Tongue (tissue), 2 donors: ENCODE results near the gene FXYD7. TPM values are rescaled to one million over a fixed set of nuclear protein-coding genes. Genes with fewer than 3 reads are reported as not detected.
"Not testable (repeated sequence)": the region's sequence is repeated elsewhere in the genome, so short reads cannot be mapped to it uniquely, and the experiment has no call there.

Experiments
- DNase-seq: peaks from one replicate; pipeline ENCODE4 v3.0.0-alpha.2; 2015
- total RNA-seq: library from RNA; depleted of rRNA; stranded (reverse); fragments of >200 nt; gene quantifications from one replicate; pipeline ENCODE4 v1.2.3, GENCODE V29; 2014

The FXYD7 gene
- total RNA-seq, 1 donor from 2014 or later = not detected

DNA sequence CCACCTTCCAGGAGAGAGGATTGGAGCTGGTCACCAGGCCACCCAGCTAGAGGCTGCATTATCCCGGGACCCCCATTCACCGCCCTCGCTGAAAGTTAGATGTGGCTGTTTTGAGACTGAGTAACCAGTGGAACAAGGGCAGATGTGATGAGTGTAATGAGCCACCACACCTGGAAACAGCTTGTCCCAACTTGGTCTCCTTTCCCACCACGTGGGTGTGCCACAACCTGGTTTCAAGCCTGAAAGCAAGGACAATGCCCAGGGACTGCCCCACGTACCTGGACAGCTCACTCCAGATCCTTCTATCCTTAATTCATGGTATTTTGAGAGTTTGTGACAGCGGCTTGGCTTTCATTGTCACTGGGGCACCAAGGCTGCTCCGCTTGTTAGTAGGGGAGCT is 15.2 kb upstream of the FXYD7 start:
- no peak for DNase-seq

GRCh38 chr19:35128398-35129057 is 14.5 kb upstream of the FXYD7 start:
- no peak for DNase-seq

DNA sequence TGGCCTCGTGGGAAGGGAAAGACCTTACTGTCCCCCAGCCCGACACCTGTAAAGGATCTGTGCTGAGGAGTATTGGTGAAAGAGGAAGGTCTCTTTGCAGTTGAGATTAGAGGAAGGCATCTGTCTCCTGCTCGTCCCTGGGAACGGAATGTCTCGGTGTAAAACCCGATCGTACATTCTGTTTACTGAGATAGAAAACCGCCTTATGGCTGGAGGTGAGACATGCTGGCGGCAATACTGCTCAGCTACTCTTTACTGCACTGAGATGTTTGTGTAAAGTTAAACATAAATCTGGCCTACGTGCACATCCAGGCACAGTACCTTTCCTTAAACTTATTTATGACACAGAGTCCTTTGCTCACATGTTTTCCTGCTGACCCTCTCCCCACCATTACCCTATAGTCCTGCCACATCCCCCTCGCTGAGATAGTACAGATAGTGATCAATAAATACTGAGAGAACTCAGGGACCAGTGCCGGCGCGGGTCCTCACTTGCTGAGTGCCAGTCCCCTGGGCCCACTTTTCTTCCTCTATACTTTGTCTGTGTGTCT is 13.3 kb upstream of the FXYD7 start:
- not testable (repeated sequence) for DNase-seq

- DNase-seq = no peak
Observed at GRCh38 chr19:35130761-35131720, 12.0 kb upstream of the FXYD7 start.

GRCh38 chr19:35132254-35132653 is 10.8 kb upstream of the FXYD7 start:
- no peak for DNase-seq

GRCh38 chr19:35133826-35134225 is 9.2 kb upstream of the FXYD7 start:
- DNase-seq = no peak

DNA sequence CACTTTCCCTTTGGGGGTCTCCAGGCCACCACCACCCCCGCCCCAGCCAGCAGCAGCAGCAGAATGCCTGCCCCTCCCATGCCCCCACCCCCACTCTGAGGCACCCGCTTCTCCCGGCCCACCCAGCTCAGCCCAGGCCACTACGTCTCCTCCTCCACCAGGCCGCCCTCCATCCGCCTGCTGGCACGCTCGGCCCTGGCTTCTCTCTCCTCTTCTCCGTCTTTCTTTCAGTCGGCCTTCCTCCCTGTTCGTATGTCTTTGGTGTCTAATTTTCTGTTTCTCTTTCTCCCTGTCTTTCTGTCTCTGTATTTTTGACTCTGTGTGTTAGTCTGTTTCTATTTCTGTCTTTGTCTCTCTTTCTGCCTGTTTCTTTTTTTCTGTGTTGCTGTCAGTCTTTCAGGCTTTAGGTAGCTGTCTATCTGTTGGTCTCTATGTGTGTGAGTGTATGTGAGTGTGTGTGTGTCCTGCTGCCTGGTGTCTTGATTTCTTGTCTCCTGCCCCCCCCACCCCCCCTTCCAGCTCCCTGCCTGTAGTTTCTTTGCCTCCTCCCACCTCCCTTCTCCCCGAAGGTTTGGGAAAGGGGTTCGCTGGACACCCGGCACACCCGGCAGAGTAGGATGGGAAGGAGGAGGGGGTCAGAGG is 8.3 kb upstream of the FXYD7 start, which contains the start of gene LGI4:
LGI4 (minus strand) TSS at position 459 of the 642 bp plus-strand sequence; CDS start at position 80, 379 bp downstream.
- peak; percentile 53 for DNase-seq

GRCh38 chr19:35135389-35135909 is 7.6 kb upstream of the FXYD7 start:
- peak; percentile 94 for DNase-seq

- no peak for DNase-seq
Observed at GRCh38 chr19:35136231-35136630, 6.8 kb upstream of the FXYD7 start.

DNA sequence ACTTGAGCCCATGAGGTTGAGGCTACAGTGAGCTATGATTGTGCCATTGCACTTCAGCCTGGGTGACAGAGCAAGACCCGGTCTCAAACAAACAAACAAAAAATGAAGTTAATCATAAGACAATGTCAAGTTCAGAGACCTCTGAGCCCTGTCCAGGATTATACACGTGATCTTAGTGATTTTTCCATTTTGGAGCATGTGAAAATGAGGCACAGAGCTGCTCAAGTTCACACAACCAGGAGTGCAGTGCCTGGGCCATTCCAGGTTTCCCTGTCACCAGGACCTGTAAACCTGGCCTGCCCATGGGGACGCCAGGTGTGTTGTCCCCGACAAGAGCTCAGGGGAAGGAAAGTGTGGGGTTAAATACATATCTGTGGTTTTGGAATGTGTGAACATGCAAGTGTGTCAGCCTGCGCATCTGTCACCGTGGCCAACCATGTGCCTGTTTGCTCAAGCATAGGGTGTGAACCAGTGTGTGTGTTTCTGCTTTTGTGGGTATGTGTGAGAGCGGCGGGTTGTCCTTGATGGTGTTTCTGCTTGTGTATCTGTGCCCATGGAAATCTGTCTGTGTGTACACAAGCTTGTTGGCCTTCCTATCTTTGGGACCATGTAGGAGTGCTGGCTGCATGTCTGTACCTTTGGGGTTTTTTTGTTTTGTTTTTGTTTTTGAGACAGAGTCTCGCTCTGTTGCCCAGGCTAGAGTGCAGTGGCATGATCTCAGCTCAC is 5.9 kb upstream of the FXYD7 start:
- DNase-seq = no peak

- peak; percentile 92 for DNase-seq
Observed at GRCh38 chr19:35138305-35138892, 4.7 kb upstream of the FXYD7 start, which contains the start of gene FXYD1. FXYD1 (plus strand) TSS chr19:35138824; CDS start chr19:35140080, 1,256 bp downstream.

DNA sequence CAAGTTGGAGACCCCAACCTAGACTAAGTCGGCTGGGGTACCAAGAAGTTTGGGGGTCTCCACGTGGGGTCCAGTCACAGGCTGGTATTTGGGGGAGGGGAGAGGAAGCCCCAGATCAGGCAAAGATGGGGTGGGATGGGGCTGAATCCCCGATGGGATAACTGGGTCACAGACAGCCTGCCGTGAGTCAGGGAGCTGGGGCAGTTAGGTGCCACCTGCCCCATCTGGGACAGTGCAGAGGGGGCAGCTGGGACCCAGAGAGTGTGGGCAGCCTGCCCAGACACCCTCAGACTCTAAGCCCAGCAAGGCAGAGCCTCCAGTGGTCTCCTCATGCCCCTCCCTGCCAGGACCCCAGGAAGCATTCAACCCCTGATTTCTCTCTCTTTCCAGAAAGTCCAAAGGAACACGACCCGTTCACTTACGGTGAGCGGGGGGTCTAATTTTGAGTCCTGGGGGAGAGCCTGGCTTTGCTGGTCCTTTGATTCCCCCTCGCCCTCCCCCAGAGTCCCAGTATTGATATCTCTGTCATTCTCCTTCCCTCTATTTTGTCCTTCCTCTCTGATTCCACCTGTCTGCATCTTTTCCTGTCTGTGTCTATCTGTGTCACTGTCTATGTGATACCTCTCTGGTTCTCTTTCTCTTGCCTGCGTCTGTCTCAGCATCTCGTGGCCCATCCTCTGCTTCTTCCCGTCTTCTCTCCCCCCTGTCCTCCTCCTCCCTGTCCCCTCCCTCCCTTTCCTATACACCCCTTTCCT is 2.7 kb upstream of the FXYD7 start:
- no peak for DNase-seq

GRCh38 chr19:35140962-35141836 is 1.9 kb upstream of the FXYD7 start:
- peak; percentile 90 for DNase-seq

DNA sequence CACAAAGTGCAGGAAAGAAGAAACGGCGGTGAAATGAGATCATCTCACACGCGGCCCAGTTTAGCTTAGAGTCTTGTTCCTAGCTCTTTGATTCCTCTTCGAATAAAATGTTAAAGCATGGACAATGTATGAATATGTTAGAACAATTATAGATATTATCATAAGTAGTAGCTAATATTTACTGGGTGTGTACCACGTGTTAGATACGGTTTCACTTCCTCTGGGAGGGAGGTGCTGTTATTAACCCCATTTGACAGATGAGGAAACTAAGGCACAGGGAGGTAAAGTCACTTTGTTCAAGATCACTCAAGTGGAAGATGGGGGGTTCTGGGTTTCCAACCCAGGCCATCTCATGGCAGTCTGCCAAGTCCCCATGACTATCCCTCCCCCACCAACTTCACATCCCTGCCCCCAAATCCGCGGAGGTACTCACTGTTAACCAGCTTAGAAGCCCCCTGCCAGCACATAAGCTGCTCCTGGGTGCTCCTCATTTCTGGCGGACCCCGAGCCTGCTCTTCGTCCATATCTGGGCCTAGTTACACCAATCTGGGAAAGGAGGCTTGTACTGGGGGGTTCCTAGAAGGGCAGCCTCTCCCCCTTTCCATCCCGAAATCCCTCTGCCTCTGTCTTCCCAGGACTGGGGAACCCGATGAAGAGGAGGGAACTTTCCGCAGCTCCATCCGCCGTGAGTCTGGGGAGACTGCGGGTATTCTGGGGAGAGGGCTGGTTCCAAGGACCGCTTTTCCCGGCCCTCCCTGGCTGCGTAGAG is 1.0 kb upstream of the FXYD7 start:
- DNase-seq = no peak

DNA sequence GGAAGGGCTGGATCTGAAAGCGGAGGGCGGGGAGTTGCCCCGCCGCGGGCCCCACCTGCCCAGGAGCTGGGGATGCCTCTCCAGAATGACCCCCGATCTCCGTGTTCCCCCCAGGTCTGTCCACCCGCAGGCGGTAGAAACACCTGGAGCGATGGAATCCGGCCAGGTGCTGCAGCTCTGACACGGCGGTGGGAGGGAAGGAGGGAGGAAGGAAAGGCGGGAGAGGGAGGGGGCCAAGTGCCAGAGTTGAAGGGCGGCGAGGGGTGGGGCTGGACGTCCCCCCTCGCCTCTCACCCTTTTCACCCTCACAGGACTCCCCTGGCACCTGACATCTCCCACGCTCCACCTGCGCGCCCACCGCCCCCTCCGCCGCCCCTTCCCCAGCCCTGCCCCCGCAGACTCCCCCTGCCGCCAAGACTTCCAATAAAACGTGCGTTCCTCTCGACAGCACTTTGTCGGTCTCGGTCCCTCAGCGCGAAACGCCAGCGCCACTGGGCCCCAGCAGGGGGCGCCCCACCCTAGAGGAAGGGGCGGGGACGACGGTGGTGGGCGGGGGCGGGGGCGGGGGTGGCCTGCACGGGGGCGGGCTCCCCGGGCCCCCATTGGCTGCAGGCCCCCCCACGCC is 337 bp upstream of the FXYD7 start:
- DNase-seq = peak; percentile 73

DNA sequence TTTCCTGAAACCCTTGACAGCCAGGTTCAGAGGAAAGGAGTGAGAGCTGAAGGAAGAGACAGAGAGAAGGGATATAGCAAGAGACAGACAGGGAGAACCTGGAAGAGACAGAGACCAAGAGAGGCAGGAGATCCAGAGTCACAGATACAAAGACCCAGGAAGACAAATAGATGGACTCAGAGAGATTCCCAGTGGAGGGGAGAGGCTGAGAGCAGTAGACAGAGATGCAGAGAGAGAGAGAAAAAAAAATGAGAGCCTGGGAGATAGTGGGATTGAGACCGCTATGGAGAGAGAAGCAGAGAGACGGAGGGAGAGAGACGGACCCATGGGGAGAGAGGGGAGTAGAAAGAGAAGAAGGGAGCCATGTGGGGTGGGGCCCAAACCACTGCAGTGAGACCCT is 763 bp downstream of the FXYD7 start:
- DNase-seq = no peak

- no peak for DNase-seq
Observed at GRCh38 chr19:35144259-35144599, 1.2 kb downstream of the FXYD7 start.
